Measurements from ENCODE around the gene SLC16A11. TPM values are rescaled to one million over a fixed set of nuclear protein-coding genes. Genes with fewer than 3 reads are reported as not detected.

The SLC16A11 gene
- total and polyA plus RNA-seq, 10 of the 15 experiments (the other 5 are each of a cell fraction or from before 2014, with no cell fraction given): 0.11 to 2.7 (median 0.84) TPM

- TF ChIP-seq SMC3 (IDR thresholded peaks at IDR 0.05; ENCODE audit: borderline replicate concordance, low read length) (peak; percentile 67), TCF3 (IDR thresholded peaks at IDR 0.05; ENCODE audit: borderline replicate concordance, insufficient read depth, low read depth, low read length) (peak; percentile 59; the same call in 1 of the 2 replicates), ZNF207 (IDR thresholded peaks at IDR 0.05; ENCODE audit: borderline replicate concordance) (peak; percentile 86; the same call in 1 of the 2 replicates), RELA (IDR thresholded peaks at IDR 0.05; ENCODE audit: borderline replicate concordance, partially characterized antibody) (peak; percentile 63), BHLHE40 (IDR thresholded peaks at IDR 0.05; ENCODE audit: borderline replicate concordance in 1 of 2, low read depth in 2 of 2, low read length in 1 of 2) (peak; percentile 8 to 53; a peak in 1 of 4 replicates), IKZF2 (IDR thresholded peaks at IDR 0.05) (peak in 1 of 2 experiments; percentile 42; a peak in 1 of 4 replicates), RB1 (IDR thresholded peaks at IDR 0.05; ENCODE audit: borderline replicate concordance) (peak; percentile 89; the same call in 1 of the 2 replicates), RAD21 (IDR thresholded peaks at IDR 0.05; ENCODE audit: insufficient read depth, low read depth, low read length) (peak; percentile 72), NRF1 (conservative IDR thresholded peaks at IDR 0.05; ENCODE audit: low read depth, low read length) (no peak), BCL3 (IDR thresholded peaks at IDR 0.05; ENCODE audit: borderline replicate concordance, insufficient read depth, low read depth, low read length, poor library complexity, severe bottlenecking) (peak; percentile 28), FOXM1 (IDR thresholded peaks at IDR 0.05; ENCODE audit: low read depth, low read length) (peak; percentile 43; the same call in 1 of the 2 replicates), MAX (IDR thresholded peaks at IDR 0.05; ENCODE audit: low read depth, low read length) (peak; percentile 43; the same call in 1 of the 2 replicates), NBN (IDR thresholded peaks at IDR 0.05) (peak; percentile 81; the same call in 1 of the 2 replicates), POU2F2 (IDR thresholded peaks at IDR 0.05; ENCODE audit: borderline replicate concordance, low read depth, low read length) (peak; percentile 59; the same call in 1 of the 3 replicates), IRF4 (IDR thresholded peaks at IDR 0.05; ENCODE audit: low read depth, low read length) (peak; percentile 38; the same call in 1 of the 2 replicates), USF2 (IDR thresholded peaks at IDR 0.05; ENCODE audit: borderline replicate concordance, low read depth, low read length) (no peak), SMAD1 (IDR thresholded peaks at IDR 0.05; ENCODE audit: low read depth, partially characterized antibody) (no peak), PML (IDR thresholded peaks at IDR 0.05; ENCODE audit: low read length) (peak; percentile 31; the same call in 1 of the 2 replicates), TAF1 (IDR thresholded peaks at IDR 0.05; ENCODE audit: borderline replicate concordance, low read depth, low read length) (0 out of 2 replicates have a peak, but pooled peaks have one; percentile 36)
Observed at GRCh38 chr17:7021993-7022778, 21.7 kb downstream of the SLC16A11 start (continued).

Data from GM12878 (cell line).